Fibroblast of skin of right quadriceps (primary cell): Measurements from ENCODE around the gene LILRA6.
"Not testable (repeated sequence)": the region's sequence is repeated elsewhere in the genome, so short reads cannot be mapped to it uniquely, and the experiment has no call there.

ENCODE experiments used
- DNase-seq: peaks from one replicate; pipeline ENCODE4 v3.0.0-alpha.2; 2013

LILRA6 gene

DNA sequence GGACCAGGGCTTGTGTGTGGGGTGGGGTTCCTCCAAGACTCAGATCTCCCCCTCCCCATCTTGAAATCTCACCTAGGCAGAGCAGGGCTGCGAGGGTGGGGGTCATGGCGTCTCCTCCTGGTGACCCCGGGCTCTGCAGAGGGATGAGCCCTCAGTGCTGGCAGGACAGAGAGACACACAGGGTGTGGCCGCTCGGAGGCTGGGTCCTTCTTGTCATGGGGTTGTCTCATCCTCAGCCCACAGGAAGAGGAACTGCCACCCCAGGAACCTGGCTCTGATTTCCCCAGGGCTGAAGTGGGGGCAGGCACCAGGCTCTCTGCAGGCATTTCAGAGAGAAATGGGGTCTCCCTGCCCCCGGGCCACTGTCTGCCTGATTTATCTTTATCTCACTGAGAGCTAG lies at the start of gene LILRA6:
Gene LILRA6 (minus strand): TSS at position 145 of the 400 bp plus-strand sequence.
- not testable (repeated sequence) for DNase-seq

DNA sequence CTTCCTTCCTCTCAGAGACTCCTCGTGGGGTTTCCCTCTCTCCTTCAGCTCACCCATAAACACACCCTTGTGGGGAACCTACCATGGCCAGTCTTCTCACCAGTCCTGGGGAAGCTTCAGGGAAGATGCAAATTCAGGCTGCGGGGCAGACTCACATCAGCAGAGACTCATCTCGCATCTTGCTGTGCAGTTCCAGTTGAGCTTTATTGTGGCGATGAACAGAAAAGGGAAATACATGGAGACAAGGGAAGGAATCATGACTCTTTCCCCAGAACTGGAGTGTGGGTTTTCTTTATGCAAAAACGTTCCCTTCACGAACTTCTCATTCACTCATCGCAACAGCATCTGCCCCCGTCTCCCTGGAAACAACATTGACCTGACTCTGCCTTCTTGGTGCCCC lies 46.6 kb upstream of the LILRA6 start:
- DNase-seq: not testable (repeated sequence)

DNA sequence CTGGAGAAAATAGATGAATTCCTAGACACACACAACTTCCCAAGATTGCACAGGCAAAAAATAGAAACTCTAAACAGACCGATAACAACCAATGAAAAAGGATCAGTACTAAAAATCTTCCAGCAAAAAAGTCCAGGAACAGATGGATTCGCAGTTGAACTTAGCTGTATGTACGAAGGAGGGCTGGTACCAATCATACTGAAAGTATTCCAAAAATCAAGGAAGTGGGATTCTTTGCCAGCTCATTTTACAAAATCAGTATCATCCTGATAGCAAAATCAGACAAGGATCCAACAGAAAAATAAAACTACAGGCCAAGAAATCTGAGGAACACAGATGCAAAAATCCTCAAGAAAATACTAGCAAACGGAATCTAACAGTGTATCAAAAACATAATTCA lies 44.9 kb upstream of the LILRA6 start:
- DNase-seq: peak; percentile 78

GRCh38 chr19:54286283-54286682 lies 43.7 kb upstream of the LILRA6 start:
- DNase-seq: not testable (repeated sequence)

DNA sequence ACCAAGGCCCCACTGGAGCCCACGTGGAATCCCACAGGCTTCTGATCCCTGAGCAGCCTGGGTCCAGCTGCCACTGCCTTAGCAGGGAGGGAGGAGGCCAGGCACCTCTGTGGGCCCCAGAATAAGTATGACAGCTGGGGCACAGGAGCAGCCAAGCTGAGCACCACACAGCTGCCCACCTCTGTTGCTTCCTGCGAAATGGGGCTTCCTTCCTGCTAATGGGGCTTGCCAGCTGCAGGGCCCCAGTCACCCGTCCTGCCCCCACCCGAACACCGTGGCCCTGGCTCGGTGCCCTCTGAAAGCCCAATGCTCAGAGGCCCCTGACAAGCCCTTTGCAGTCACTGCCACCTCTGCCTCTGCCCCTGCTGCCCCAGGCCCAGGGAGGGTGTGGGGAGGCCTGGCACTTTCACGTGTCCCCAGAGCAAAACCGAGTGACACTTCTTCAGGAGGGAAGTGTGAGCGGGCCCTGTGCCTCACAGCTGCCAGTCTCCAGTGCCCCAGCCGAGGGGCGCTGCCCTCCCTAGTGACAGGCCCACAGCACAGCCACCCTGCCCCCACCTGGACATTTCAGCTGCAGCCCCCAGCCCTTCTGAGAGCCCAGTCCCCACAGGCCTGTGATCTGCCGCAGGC lies 43.0 kb upstream of the LILRA6 start:
- not testable (repeated sequence) for DNase-seq

- DNase-seq: no peak
Measured at GRCh38 chr19:54282686-54283470, 40.3 kb upstream of the LILRA6 start.

- DNase-seq: not testable (repeated sequence)
Measured at GRCh38 chr19:54281729-54282075, 39.1 kb upstream of the LILRA6 start.

DNA sequence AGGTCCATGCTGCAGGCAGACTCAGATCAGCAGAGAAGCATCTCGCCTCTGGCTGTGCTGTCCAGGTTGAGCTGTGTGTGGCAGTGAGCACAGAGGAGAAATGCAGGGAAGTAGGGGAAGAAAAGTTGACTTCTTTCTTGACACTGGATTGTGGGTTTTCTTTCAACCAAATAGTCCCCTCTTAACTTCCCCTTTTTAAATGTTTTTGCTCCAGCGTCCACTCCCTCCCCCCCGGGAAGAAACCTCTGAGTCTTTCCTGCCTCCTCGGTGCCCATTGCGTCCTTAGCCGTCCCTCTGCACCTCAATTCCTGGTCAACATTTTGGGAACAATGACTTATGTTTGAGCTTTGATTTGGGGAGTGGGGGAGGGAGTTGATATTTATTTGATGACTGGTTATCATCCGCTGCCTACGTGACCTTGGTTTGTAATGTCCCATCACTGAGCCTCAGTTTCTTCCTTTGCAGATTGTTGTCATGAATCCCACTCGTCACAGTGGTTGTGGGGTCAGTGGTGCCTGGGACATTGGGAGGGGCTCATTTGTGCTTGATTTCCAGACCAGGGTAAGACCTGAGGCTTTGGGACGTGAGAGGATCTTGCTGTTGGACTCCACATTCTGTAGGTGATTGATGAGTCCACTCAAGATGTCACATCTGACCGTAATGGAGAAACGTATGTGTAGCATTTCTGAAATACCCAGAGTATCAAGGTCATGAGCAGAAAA lies 38.6 kb upstream of the LILRA6 start, which contains the start of gene LILRB2:
Gene LILRB2 (minus strand): TSS at position 104 of the 722 bp plus-strand sequence. CDS start 614 bp downstream, outside the sequence.
- no peak for DNase-seq

DNA sequence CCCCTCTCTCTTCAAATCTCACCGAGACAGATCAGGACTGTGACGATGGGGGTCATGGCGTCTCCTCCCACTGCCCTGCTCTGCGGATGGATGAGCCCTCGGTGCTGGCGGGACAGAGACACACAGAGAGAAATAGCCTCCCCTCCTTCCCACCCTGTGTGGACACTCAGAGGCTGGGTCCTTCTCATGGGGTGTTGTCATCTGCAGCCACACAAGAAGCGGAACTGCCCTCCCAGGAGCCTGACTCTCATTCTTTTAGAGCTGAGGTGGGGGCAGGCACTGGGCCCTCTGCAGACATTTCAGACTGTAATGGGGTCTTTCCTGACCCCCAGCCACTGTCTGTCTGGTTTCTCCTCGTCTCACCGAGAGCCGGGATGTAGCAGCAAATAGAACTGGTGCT lies 37.9 kb upstream of the LILRA6 start:
- DNase-seq: not testable (repeated sequence)

- not testable (repeated sequence) for DNase-seq
Measured at GRCh38 chr19:54280025-54280424, 37.4 kb upstream of the LILRA6 start.

DNA sequence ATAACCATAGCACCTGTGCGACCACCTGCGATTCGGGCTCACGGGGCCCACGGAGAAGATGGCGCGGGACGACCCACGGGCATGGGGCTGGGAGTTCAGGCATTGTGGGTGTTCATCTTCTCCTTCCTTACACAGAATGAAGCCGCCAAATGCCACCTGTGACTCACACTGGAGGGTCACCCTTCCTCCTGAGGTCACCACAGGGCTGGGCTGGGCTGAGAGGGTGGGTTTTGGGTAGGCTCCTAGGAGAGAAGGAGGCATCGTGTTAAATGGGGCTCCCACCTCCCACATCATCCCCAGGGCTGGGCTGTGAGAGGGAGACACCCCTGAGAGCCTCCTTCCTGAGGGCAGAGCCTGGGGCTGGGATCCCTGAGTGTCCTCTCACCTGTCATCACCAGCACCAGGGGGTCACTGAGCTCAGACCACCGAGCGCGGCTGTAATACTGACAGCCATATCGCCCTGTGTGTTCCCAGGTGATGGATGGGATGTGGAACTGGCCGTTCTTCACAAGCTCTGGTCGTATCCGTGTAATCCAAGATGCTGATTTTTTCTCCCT lies 36.9 kb upstream of the LILRA6 start:
- DNase-seq: no peak

- not testable (repeated sequence) for DNase-seq
Measured at GRCh38 chr19:54278571-54279195, 36.1 kb upstream of the LILRA6 start.

DNA sequence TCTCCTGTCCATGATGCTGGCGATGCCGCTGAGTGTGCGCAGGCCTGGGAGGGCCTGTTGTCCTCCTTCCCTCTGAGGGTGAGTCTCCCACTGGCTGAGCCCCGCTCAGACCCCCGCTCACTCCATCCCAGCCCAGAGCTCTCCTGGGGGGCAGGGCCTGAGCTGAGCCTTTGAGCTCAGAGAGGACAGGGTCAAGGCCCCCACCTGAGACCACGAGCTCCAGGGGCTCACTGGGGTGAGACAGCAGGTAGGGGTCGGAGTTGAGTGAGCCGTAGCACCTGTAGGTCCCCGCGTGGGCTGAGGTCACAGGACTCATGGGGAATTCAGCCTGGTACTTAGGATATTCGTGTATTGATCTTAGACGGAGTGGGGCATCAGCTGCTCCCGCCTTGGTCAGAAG lies 35.5 kb upstream of the LILRA6 start:
- DNase-seq: not testable (repeated sequence)

DNA sequence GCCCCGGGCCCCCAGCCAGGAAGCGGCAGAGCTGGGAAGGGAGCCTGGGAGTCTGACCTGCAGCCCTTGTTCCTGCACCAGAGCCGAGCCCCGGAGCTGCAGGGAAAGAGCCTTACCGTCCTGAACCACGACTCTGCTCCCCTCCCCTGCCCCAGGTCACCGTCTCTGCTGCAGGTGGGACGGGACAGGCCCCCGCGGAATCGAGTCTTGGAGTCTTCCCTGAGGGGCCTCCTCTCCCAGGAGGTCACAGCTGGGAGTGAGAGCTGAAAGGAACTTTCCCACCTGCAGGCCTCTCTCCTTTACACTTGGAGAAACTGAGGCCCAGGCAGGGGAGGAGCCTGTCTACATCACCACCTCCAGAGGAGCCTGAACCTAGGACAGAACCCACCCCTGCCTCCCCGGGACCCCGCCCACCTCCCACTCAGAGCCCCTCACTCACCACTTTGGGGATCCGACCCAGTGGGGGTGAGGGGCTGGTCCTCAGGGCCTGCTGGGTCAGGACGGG lies 34.6 kb upstream of the LILRA6 start:
- not testable (repeated sequence) for DNase-seq

- no peak for DNase-seq
Measured at GRCh38 chr19:54275951-54276350, 33.4 kb upstream of the LILRA6 start.

DNA sequence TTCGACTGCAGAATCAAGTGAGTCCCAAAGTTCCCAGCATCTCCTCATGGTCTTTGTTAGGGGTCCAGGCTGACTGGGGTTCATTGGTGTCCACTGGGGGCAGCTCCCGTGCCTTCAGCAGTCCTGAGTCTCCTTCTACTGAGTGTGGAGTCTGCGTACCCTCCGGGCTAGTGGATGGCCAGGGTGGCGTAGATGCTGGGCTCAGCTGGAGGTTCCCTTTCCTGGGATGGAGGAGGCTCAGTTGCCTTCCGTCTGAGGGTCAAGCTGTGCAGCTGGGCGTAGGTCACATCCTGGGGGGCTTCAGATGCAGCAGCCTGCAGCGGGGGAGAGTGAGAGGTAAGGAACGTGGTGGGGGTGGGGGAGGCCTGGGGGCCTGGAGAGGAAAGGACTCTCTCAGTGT lies 31.9 kb upstream of the LILRA6 start:
- not testable (repeated sequence) for DNase-seq

DNA sequence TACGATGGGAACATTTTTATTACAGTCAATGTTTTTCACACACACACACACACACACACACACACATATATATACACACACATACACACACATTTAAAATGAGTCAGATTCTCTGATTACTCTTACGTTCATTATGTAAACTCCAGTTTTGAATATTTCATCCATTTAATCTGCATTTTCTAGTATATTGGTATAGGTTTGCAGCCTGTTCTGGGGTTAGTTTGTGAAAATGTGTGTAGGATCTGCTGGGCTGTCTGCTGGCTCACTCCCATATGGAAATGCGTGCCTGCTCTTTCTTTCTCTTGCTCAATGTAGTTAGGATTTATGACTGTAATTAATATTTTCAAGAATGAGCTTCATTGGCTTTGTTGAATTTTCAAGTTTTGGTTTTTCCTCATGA lies 31.2 kb upstream of the LILRA6 start:
- no peak for DNase-seq

DNA sequence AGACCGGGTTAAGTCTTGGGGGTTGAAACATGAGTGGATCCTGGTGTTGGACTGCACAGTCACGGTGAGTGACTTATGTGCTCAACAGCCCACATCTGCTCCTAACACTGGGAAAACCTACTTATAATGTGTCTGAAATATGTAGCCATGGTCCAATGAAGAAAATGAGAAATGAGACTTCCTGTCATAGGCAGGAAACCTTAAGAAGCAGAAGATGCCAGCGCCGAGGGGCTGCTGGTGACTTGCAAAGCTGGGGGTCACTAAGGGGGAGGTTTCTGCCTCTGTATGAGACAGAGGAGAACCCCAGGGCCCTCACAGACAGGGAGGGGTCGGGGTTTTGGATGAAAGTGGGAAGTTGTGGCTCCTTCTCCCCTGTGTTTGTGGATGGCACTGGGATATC lies 29.6 kb upstream of the LILRA6 start:
- DNase-seq: not testable (repeated sequence)

GRCh38 chr19:54271587-54271986 lies 29.0 kb upstream of the LILRA6 start:
- not testable (repeated sequence) for DNase-seq

- DNase-seq: no peak
Measured at GRCh38 chr19:54271106-54271505, 28.5 kb upstream of the LILRA6 start.

DNA sequence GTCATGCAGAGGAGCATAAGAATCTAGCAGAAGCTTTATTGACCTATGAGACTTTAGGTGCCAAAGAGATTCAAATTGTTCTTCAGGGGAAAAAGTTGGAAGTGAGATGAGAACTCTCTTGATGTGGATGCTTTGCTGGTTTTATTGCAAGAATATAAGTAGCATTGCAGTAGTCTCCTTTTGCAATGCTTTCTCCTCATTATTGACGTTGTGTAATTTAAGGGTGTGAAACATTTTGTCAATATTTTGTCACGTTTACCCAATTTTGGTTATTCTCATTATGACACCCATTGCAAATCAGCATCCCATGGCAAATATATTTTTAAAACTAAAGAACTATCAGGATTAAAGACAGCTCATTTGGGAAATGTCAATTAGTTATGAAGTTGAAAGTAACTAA lies 26.3 kb upstream of the LILRA6 start:
- DNase-seq: no peak

- peak; percentile 55 for DNase-seq
Measured at GRCh38 chr19:54266133-54266532, 23.5 kb upstream of the LILRA6 start.

DNA sequence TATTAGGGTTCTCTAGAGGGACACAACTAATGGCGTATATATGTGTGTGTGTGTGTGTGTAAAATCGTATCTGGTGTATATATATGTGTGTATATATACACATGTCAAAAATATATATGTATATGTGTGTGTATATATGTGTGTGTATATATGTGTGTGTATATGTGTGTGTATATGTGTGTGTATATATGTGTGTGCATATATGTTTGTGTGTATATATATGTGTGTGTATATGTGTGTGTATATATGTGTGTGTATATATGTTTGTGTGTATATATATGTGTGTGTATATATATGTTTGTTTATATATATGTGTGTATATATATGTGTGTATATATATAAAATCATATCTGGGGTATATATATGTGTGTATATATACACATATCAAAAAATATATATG lies 19.9 kb upstream of the LILRA6 start:
- no peak for DNase-seq
